Measurements from ENCODE around the gene NNT.
"Not testable (repeated sequence)": the region's sequence is repeated elsewhere in the genome, so short reads cannot be mapped to it uniquely, and the experiment has no call there.

NNT gene

DNA sequence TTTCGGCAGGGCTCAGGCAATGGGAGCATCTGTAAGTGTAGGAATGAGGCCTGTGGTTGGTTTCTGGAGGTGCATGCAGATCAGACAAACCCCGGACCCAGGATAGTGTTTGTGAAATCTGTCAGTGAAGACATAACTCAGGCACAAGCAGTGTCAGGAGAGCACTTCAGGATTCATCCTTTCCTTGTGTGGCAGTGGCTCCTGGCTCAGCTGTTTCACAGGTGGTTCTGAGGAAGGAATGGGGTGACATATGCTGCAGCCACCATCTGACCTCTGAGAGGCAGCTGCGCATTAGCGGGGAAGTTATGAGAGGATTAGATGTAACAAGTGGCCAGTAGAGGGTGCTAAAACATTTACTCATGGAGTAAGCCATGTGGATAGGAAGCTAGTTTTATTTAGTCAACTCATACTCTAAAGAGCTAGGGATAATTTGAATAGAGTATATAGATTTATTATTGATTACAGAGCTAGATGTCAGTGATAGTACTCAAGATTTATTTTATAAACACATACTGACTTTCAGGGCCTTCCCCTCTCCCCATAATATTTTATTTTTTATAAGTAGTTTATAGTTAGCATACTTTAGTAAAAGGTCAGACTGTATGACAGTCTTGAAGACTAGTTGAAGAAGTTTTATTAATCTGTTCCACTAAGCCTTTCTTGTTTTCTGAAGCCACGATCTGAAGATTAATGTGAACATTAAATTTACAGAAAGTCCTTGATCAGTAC, 28.4 kb downstream of the NNT start:
- DNase-seq (ENCODE audit: low spot score), result peak; percentile 75

GRCh38 chr5:43634621-43635020, 31.6 kb downstream of the NNT start:
- DNase-seq (ENCODE audit: low spot score), result no peak

- DNase-seq (ENCODE audit: low spot score), result no peak
Measured at GRCh38 chr5:43635374-43635773, 32.4 kb downstream of the NNT start.

GRCh38 chr5:43636076-43636475, 33.1 kb downstream of the NNT start:
- DNase-seq (ENCODE audit: low spot score), result no peak

GRCh38 chr5:43637416-43637815, 34.4 kb downstream of the NNT start:
- no peak for DNase-seq (ENCODE audit: low spot score)

DNA sequence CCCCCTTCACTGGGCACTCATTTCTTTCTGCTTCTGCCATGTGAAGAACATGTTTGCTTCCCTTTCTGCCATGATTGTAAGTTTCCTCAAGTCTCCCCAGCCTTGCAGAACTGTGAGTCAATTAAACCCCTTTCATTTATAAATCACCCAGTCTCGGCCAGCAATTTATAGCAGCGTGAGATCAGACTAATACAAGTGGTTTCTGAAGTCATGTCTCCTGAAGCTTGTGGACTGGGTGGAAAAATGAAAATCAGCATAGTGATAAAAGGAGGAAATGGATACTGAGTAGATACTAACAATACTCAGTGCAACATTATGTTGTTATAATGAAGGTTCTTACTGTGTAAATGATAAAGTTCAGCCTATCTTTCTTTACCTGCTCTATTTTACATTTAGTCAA, 35.1 kb downstream of the NNT start:
- DNase-seq (ENCODE audit: low spot score), result no peak

DNA sequence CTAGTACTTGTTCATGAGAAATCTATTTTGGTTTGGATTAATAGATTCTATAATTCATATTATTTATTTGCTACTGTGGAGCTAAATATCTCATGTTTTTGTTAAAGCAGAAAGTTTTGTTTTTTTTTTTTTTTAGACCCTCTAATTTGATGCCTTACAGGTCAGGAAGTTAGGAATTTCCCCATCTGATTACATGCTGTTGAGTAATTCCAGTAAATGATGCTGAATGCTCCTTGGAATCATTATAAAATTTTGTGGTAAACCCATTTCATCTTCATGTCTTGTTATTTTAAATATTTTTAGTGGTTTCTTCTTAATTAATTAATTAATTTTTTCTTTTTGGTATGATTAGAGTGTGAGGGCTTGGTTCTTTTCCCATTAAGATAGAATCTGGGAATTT, 35.6 kb downstream of the NNT start:
- no peak for DNase-seq (ENCODE audit: low spot score)

DNA sequence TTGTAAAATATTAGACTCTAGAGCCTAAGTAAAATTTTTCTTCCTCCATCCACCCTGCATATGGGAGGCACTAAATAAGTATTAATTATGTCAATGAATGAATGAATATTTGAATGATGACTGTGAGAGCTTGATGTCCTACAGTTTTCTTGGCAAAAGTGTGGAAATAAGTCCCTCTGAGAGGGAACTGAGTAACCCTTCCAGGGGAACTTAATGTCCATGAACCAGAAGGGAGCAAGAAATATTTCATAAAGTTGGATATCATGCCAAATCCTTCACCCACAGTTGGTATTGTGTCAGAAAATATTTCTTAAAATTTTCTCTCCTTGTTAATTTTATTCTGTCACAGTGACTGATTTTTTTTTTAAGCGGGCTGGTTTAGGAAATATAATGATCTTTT, 36.6 kb downstream of the NNT start:
- no peak for DNase-seq (ENCODE audit: low spot score)

DNA sequence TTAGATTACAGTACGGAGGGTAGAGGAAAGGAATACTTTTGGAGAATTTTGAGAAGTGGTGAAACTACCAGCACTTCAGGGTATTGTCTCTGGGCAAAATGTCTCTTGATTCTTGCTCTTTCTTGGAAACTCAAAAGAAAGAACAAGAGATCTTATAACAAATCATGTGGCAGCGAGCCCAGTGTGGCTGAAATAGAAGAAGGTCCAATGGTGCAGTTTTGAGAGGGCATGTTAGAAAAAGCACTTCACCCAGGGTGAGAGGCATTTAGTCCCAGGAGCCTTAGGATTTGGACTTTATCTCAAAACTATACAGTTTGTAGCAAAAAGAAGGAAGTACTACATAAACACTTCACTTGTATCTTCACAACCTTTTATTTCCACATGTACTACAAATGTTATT, 39.4 kb downstream of the NNT start:
- DNase-seq (ENCODE audit: low spot score), result no peak

GRCh38 chr5:43643327-43643726, 40.3 kb downstream of the NNT start:
- no peak for DNase-seq (ENCODE audit: low spot score)

DNA sequence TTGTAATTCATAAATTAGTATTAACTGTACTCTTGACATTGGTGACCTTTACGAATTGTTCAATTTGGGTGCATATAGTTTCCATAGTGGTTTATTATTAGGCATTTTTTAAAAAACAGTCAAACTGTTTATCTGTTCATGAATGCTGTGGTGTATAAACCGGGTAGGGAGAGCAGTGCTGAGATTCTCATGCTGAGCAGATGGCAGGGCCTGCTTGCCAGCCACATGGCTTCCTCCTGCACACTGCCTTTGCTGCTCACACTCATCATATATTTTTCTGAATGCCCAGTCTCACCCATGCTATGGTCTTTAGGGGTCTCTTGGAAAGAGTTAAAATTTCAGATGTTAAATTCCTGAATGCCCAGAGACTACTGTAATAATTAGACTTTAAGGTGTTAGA, 40.8 kb downstream of the NNT start:
- DNase-seq (ENCODE audit: low spot score), result no peak

- DNase-seq (ENCODE audit: low spot score), result no peak
Measured at GRCh38 chr5:43646992-43647391, 44.0 kb downstream of the NNT start.

- DNase-seq (ENCODE audit: low spot score), result no peak
Measured at GRCh38 chr5:43647789-43648188, 44.8 kb downstream of the NNT start.

GRCh38 chr5:43648499-43649124, 45.6 kb downstream of the NNT start:
- DNase-seq (ENCODE audit: low spot score), result peak; percentile 68

DNA sequence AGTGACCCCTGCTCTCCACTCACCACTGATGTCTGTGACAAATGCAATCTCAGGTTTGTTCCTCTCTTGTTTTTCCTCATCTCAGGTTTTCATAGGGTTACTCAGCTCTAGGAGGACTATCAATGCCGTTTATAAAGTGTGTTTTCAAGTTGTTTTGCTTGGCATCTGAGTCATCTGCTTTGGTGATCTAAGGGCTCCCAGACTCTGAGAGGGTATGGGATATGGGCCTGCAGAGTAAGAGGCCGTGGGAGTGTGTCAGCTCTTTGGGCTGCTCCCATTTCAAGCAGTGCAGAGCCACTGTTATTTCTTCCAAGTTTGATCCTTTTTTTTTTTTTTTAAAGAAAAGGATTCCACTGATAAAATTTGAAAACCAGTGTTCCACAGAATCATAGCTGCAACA, 46.3 kb downstream of the NNT start:
- DNase-seq (ENCODE audit: low spot score), result peak; percentile 59

- no peak for DNase-seq (ENCODE audit: low spot score)
Measured at GRCh38 chr5:43652537-43653302, 49.7 kb downstream of the NNT start.

- peak; percentile 28 for DNase-seq (ENCODE audit: low spot score)
Measured at GRCh38 chr5:43658509-43658908, 55.5 kb downstream of the NNT start.

GRCh38 chr5:43659075-43659474, 56.1 kb downstream of the NNT start:
- DNase-seq (ENCODE audit: low spot score), result no peak

DNA sequence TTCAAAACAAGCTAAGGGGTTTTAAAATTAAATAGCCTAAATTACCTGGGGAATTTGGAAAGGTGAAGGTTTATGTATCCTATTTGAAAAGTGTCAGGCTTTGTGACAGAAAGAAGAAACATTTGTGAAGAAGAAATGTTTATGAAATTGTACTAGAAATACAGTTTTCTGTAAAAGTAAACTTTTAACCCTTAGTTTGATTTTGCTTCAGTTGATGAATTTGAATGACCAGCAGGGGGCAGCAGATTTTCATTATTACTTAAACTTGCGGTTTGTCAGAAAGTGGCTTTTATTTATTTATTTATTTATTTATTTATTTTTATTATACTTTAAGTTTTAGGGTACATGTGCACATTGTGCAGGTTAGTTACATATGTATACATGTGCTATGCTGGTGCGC, 58.1 kb downstream of the NNT start:
- no peak for DNase-seq (ENCODE audit: low spot score)

DNA sequence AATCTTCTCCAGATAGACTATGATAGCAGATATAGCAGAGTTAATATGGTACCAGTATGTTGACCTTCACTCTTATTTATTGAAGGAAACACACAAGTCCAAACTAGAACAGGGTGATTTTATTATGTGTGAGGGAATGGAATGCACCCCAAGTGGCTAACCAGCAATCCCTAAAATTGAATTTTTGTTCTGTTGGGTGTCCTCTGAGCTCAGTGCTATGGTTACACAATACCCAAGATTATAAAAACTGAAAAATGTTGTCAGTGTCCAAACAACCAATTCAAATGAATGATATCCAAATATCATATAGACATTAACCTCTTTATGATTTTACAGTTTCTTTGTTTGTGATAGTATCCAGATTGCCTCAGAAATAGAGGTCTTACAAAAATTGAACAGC, 60.9 kb downstream of the NNT start:
- DNase-seq (ENCODE audit: low spot score), result no peak

- DNase-seq (ENCODE audit: low spot score), result no peak
Measured at GRCh38 chr5:43664501-43665040, 61.6 kb downstream of the NNT start.

DNA sequence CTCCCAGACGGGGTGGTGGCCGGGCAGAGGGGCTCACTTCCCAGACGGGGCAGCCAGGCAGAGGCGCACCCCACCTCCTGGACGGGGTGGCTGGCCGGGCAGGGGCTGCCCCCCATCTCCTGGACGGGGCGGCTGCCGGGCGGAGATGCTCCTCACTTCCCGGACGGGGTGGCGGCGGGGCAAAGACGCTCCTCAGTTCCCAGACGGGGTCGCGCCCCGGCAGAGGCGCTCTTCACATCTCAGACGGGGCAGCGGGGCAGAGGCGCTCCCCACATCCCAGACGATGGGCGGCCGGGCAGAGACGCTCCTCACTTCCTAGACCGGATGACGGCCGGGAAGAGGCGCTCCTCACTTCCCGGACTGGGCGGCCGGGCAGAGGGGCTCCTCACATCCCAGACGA, 62.8 kb downstream of the NNT start:
- not testable (repeated sequence) for DNase-seq (ENCODE audit: low spot score)

GRCh38 chr5:43666728-43667127, 63.7 kb downstream of the NNT start:
- not testable (repeated sequence) for DNase-seq (ENCODE audit: low spot score)

All from AG20443 (cell line).